HepG2 (cell line): ENCODE measurements around the gene CBLB. TPM values are rescaled to one million over a fixed set of nuclear protein-coding genes. Genes with fewer than 3 reads are reported as not detected.

ENCODE experiments used
- ATAC-seq: fragments of 200-7000 bp; cut with Tn5 transposase; 3 replicates; pipeline ENCODE4 v1.9.1; 2020; ENCODE audit warnings: mild to moderate bottlenecking, moderate library complexity
- BruUV-seq: library from RNA; stranded (reverse); fragments of 400-500 nt; replicated peaks from 2 replicates; lab custom pipeline; 2021; lab: Mats Ljungman, UMichigan
- CTCF ChIA-PET: fragments of 300-600 bp; formaldehyde crosslinking; extraction: SDS; loops from one replicate; lab custom pipeline; 2021; ENCODE audit warnings: low total read pairs, inconsistent platforms, low intra/inter-chr PET ratio; lab: Yijun Ruan, JAX
- POLR2A ChIA-PET: fragments of 350-600 bp; sonication (Branson Sonifier 250); formaldehyde crosslinking; loops from one replicate; lab custom pipeline; 2020; ENCODE audit warnings: antibody characterized with exemption, inconsistent platforms; lab: Yijun Ruan, JAX
- DNase-seq: peaks from one replicate; pipeline ENCODE4 v3.0.0-alpha.2; 2015; ENCODE audit warnings: low spot score
- FAIRE-seq: peaks from 3 replicates; lab custom pipeline; 2011; peaks lifted over from hg19 to GRCh38; lab: Jason Lieb, UNC
- H2AFZ ChIP-seq: one replicate; pipeline ENCODE4 v1.6.1; 2011; ENCODE audit warnings: low read length, inconsistent platforms
- H3K27ac ChIP-seq: fragments of 300-600 bp; 3 replicates; pipeline ENCODE4 v1.8.0; 2011; ENCODE audit warnings: mixed run types, mild to moderate bottlenecking, mixed read lengths, low read length, inconsistent platforms; ENCODE audit not compliant: insufficient read depth; ENCODE audit errors: extremely low read length
- H3K27me3 ChIP-seq, 2 experiments: fragments of 200-600 bp in 1 of 2; 2 replicates in 1 of 2; 3 replicates in 1 of 2; pipeline versions ENCODE4 v1.6.0 to v1.8.0; 2011; ENCODE audit warnings: low read length in 2 of 2, mild to moderate bottlenecking in 2 of 2, moderate library complexity in 2 of 2, inconsistent platforms in 1 of 2; ENCODE audit not compliant: insufficient read depth in 2 of 2, control insufficient read depth in 1 of 2
- H3K36me3 ChIP-seq, 2 experiments: fragments of 200-600 bp in 1 of 2; replicated peaks in 1 of 2; 2 replicates in 1 of 2; 3 replicates in 1 of 2; pipeline versions ENCODE4 v1.5.1 to v1.8.0; 2011; ENCODE audit warnings: low read length in 2 of 2, inconsistent platforms in 1 of 2; ENCODE audit not compliant: insufficient read depth in 2 of 2, control insufficient read depth in 1 of 2
- H3K4me1 ChIP-seq: 2 replicates; pipeline ENCODE4 v1.5.1; 2012; ENCODE audit warnings: low read length, inconsistent platforms; ENCODE audit not compliant: insufficient read depth
- H3K4me2 ChIP-seq: 2 replicates; pipeline ENCODE4 v1.6.0; 2011; ENCODE audit warnings: low read depth, low read length, inconsistent platforms
- H3K4me3 ChIP-seq, 3 experiments: fragments of 200-600 bp in 1 of 3; sonication (generic), shearing (Covaris generic) in 1 of 3; replicated peaks in 1 of 3; 2 replicates each; pipeline ENCODE4 v1.5.1; 2011 to 2016; ENCODE audit warnings: low read length in 3 of 3, inconsistent platforms in 2 of 3, low read depth in 2 of 3, mild to moderate bottlenecking in 2 of 3, control low read depth in 1 of 3, mixed read lengths in 1 of 3; ENCODE audit not compliant: insufficient read depth in 1 of 3
- H3K79me2 ChIP-seq: one replicate; pipeline ENCODE4 v1.6.1; 2011; ENCODE audit warnings: low read length, inconsistent platforms; ENCODE audit not compliant: insufficient read depth
- H3K9ac ChIP-seq: 2 replicates; pipeline ENCODE4 v1.6.0; 2011; ENCODE audit warnings: mild to moderate bottlenecking, low read depth, low read length, inconsistent platforms; ENCODE audit not compliant: insufficient read depth
- H3K9me3 ChIP-seq: 2 replicates; pipeline ENCODE4 v1.5.1; 2012; ENCODE audit warnings: mild to moderate bottlenecking, low read length
- H4K20me1 ChIP-seq: 2 replicates; pipeline ENCODE4 v1.6.0; 2011; ENCODE audit warnings: inconsistent platforms, mild to moderate bottlenecking, low read length, moderate library complexity; ENCODE audit not compliant: insufficient read depth
- ATAD3A ChIP-seq: sonication (generic); formaldehyde crosslinking; IDR thresholded peaks from 2 replicates; pipeline ENCODE4 v1.4.0; 2020; ENCODE audit warnings: missing genetic modification reagents
- ESRRA ChIP-seq: sonication (generic); formaldehyde crosslinking; IDR thresholded peaks from 2 replicates; pipeline ENCODE4 v1.5.1; 2020; ENCODE audit warnings: mild to moderate bottlenecking, low read depth, missing genetic modification reagents
- HDAC1 ChIP-seq: sonication (generic); formaldehyde crosslinking; IDR thresholded peaks from 2 replicates; pipeline ENCODE4 v1.5.1; 2020; ENCODE audit warnings: mild to moderate bottlenecking, missing genetic modification reagents
- KLF16 ChIP-seq, 2 experiments: sonication (generic) in 1 of 2; formaldehyde crosslinking in 1 of 2; IDR thresholded peaks; 2 replicates each; pipeline versions ENCODE4 v1.6.1 to v1.8.0; 2016 to 2023; ENCODE audit warnings: missing genetic modification reagents in 2 of 2, missing compliant biosample characterization in 1 of 2
- MAF1 ChIP-seq: sonication (generic); formaldehyde crosslinking; IDR thresholded peaks from 2 replicates; pipeline ENCODE4 v1.5.0; 2020; ENCODE audit warnings: missing genetic modification reagents, borderline replicate concordance
- MAFG ChIP-seq: sonication (generic); formaldehyde crosslinking; IDR thresholded peaks from 2 replicates; pipeline ENCODE4 v1.5.1; 2020; ENCODE audit warnings: mild to moderate bottlenecking, missing genetic modification reagents
- MTERF4 ChIP-seq: sonication (generic); formaldehyde crosslinking; IDR thresholded peaks from 2 replicates; pipeline ENCODE4 v1.8.0; 2023; ENCODE audit warnings: mild to moderate bottlenecking, missing genetic modification reagents
- NFE2L1 ChIP-seq: sonication (generic); formaldehyde crosslinking; IDR thresholded peaks from 2 replicates; pipeline ENCODE4 v1.4.0; 2020; ENCODE audit warnings: missing genetic modification reagents, mild to moderate bottlenecking, borderline replicate concordance
- PATZ1 ChIP-seq: sonication (generic); formaldehyde crosslinking; IDR thresholded peaks from 2 replicates; pipeline ENCODE4 v1.4.0; 2020; ENCODE audit warnings: missing genetic modification reagents
- ZNF101 ChIP-seq: sonication (generic); formaldehyde crosslinking; IDR thresholded peaks from 2 replicates; pipeline ENCODE4 v1.4.0; 2020; ENCODE audit warnings: mild to moderate bottlenecking, low read depth, missing genetic modification reagents, borderline replicate concordance
- ZNF30 ChIP-seq: sonication (generic); formaldehyde crosslinking; IDR thresholded peaks from 2 replicates; pipeline ENCODE4 v1.5.0; 2020; ENCODE audit warnings: mild to moderate bottlenecking, missing genetic modification reagents
- ZNF317 ChIP-seq: sonication (generic); formaldehyde crosslinking; IDR thresholded peaks from 2 replicates; pipeline ENCODE4 v1.5.0; 2020; ENCODE audit warnings: mild to moderate bottlenecking, missing genetic modification reagents
- ZNF460 ChIP-seq: sonication (generic); formaldehyde crosslinking; IDR thresholded peaks from 2 replicates; pipeline ENCODE4 v1.5.1; 2020; ENCODE audit warnings: missing genetic modification reagents, mild to moderate bottlenecking, borderline replicate concordance
- ZNF552 ChIP-seq: sonication (generic); formaldehyde crosslinking; IDR thresholded peaks from 2 replicates; pipeline ENCODE4 v1.9.0; 2022; ENCODE audit warnings: missing genetic modification reagents, mild to moderate bottlenecking, borderline replicate concordance
- ZNF558 ChIP-seq: sonication (generic); formaldehyde crosslinking; IDR thresholded peaks from 2 replicates; pipeline ENCODE4 v1.9.0; 2022; ENCODE audit warnings: mild to moderate bottlenecking, missing genetic modification reagents, borderline replicate concordance
- ZNF670 ChIP-seq: sonication (generic); formaldehyde crosslinking; IDR thresholded peaks from 2 replicates; pipeline ENCODE4 v1.8.0; 2022; ENCODE audit warnings: mild to moderate bottlenecking, missing genetic modification reagents, borderline replicate concordance
- ZNF776 ChIP-seq: sonication (generic); formaldehyde crosslinking; IDR thresholded peaks from 2 replicates; pipeline ENCODE4 v1.4.0; 2020; ENCODE audit warnings: mild to moderate bottlenecking, missing genetic modification reagents
- WGBS: methylation state at CpG from one replicate; pipeline ENCODE4 v1.1.6; 2017; ENCODE audit warnings: low lambda C conversion rate; 5-methylcytosine and 5-hydroxymethylcytosine counted together
- in situ Hi-C: cut with HindIII; loops from 2 replicates; pipeline ENCODE4 v1.10.0; 2017; ENCODE audit warnings: low pct_unique_long_range_greater_than_20kb; ENCODE audit not compliant: extremely low pct_ligation_motif_present
- intact Hi-C: fragments of 100-400 bp; cut with micrococcal nuclease; formaldehyde crosslinking; loops from one replicate; pipeline ENCODE4 v1.10.0; 2022; ENCODE audit not compliant: unreplicated experiment
- polyA plus RNA-seq, 8 experiments: library from polyadenylated mRNA; depleted of rRNA in 3 of 8; stranded (reverse) in 7 of 8; unstranded in 1 of 8; fragments of >200 nt; fragmentation: Illumina TruSeq in 4 of 8; extraction: Trizol in 4 of 8; gene quantifications; 2 replicates each; pipeline versions ENCODE4 v1.2.1 to v1.2.3, GENCODE V29; 2011 to 2016; ENCODE audit warnings: low read depth in 4 of 8, missing spikeins in 1 of 8, mixed read lengths in 1 of 8; ENCODE audit not compliant: insufficient read depth in 1 of 8
- total RNA-seq, 5 experiments: library from RNA; depleted of rRNA; stranded (reverse); fragments of >200 nt; fragmentation: Illumina TruSeq; extraction: Trizol; gene quantifications; 2 replicates each; pipeline ENCODE4 v1.2.3, GENCODE V29; 2016; ENCODE audit warnings: low read depth in 1 of 5

CBLB gene
- total and polyA plus RNA-seq, 2 of the 13 experiments (the other 11 are each of a cell fraction or from before 2014, with no cell fraction given): 9.8 to 16.4 TPM

- peaks cover 4% of the 10 kb centered on the region for H3K79me2 ChIP-seq
- intact Hi-C loops: no loop called here
- H3K9ac ChIP-seq: no peak overlapping the region
- ATAC-seq (no peak), DNase-seq (no peak), FAIRE-seq (no peak)
- CTCF ChIA-PET: no interaction called here
- H3K27me3 ChIP-seq: no peaks in the 10 kb centered on the region; a peak in 1 of 5 replicates
- no peak overlapping the region for H3K4me2 ChIP-seq
- BruUV-seq: no TSS peak
- in situ Hi-C loops: no loop called here
- no peaks in the 10 kb centered on the region; a peak in 1 of 5 replicates for H3K36me3 ChIP-seq
- TF ChIP-seq MTERF4 (no peak), ATAD3A (CRISPR knock-in tag) (no peak), HDAC1 (CRISPR knock-in tag) (no peak), ZNF558 (no peak), KLF16 (CRISPR knock-in tag; IDR thresholded peaks at IDR 0.05) (no peak), ZNF30 (no peak), ZNF317 (CRISPR knock-in tag) (no peak), ZNF552 (CRISPR knock-in tag) (no peak), PATZ1 (no peak), ESRRA (no peak), NFE2L1 (CRISPR knock-in tag) (no peak), MAF1 (no peak), MAFG (CRISPR knock-in tag) (no peak), ZNF776 (no peak), ZNF460 (CRISPR knock-in tag) (no peak), ZNF670 (CRISPR knock-in tag) (no peak), ZNF101 (no peak)
- H4K20me1 ChIP-seq: peaks cover 15% of the 10 kb centered on the region; the same call in 1 of the 2 replicates
- 93% methylated on average over 3 of the region's 3 CpGs for WGBS
- H3K27ac ChIP-seq: no peak overlapping the region
- no peak overlapping the region for H2AFZ ChIP-seq
- H3K4me3 ChIP-seq: no peak overlapping the region
- H3K4me1 ChIP-seq: peaks cover 12% of the 10 kb centered on the region
- H3K9me3 ChIP-seq: no peaks in the 10 kb centered on the region
- POLR2A ChIA-PET: no interaction called here
These were observed 83.0 kb downstream of the CBLB start for GRCh38 chr3:105785803-105786202.
